HCT116 (cell line): ENCODE data around the gene RBM25. TPM values are rescaled to one million over a fixed set of nuclear protein-coding genes. Genes with fewer than 3 reads are reported as not detected.

Source experiments
- ATAC-seq: fragments of 200-7000 bp; cut with Tn5 transposase; 2 replicates; pipeline ENCODE4 v1.9.1; 2020; ENCODE audit warnings: mild to moderate bottlenecking, moderate library complexity
- BruUV-seq: library from RNA; stranded (reverse); fragments of 400-500 nt; replicated peaks from 2 replicates; lab custom pipeline; 2021; lab: Mats Ljungman, UMichigan
- CTCF ChIA-PET: fragments of 300-600 bp; sonication (Branson Sonifier 250); formaldehyde crosslinking; loops from one replicate; lab custom pipeline; 2021; ENCODE audit warnings: antibody characterized with exemption; lab: Charles Lee
- POLR2A ChIA-PET: fragments of 300-600, 350-600 bp; sonication (Branson Sonifier 250); formaldehyde crosslinking; loops from one replicate; lab custom pipeline; 2021; ENCODE audit warnings: antibody characterized with exemption; lab: Charles Lee
- RAD21 ChIA-PET, 2 experiments: fragments of 300-600 bp; sonication (Branson Sonifier 250); formaldehyde crosslinking; loops; one replicate each; lab custom pipeline; 2023; ENCODE audit warnings: low total read pairs in 2 of 2; ENCODE audit not compliant: uncharacterized antibody in 2 of 2, unreplicated experiment in 2 of 2, low non-redundant PET in 1 of 2; lab: Charles Lee
- DNase-seq: peaks from one replicate; pipeline ENCODE4 v3.0.0-alpha.2; 2010; ENCODE audit warnings: low read depth, low spot score
- H2AFZ ChIP-seq: fragments of 200-600 bp; shearing (Covaris generic), sonication (generic); 2 replicates; pipeline ENCODE4 v1.6.1; 2017; ENCODE audit warnings: low read depth, mixed run types, mixed read lengths, antibody characterized with exemption, low read length; ENCODE audit not compliant: poor library complexity, severe bottlenecking
- H3K27ac ChIP-seq: 2 replicates; pipeline ENCODE4 v1.5.1; 2012; ENCODE audit warnings: low read depth, low read length
- H3K27me3 ChIP-seq: fragments of 200-600 bp; sonication (generic); 2 replicates; pipeline ENCODE4 v1.6.1; 2016; ENCODE audit warnings: mixed run types, low read length, mixed read lengths; ENCODE audit not compliant: insufficient read depth
- H3K36me3 ChIP-seq, 2 experiments: fragments of 200-500 bp in 1 of 2; fragments of 200-600 bp in 1 of 2; sonication (Bioruptor generic) in 1 of 2; sonication (generic) in 1 of 2; 2 replicates each; pipeline versions ENCODE4 v1.5.1 to v1.6.1; 2014 to 2016; ENCODE audit warnings: low read length in 2 of 2, inconsistent platforms in 1 of 2, mixed read lengths in 1 of 2, mixed run types in 1 of 2; ENCODE audit not compliant: insufficient read depth in 2 of 2, control insufficient read depth in 1 of 2
- H3K4me1 ChIP-seq, 2 experiments: fragments of 200-600 bp in 1 of 2; sonication (generic) in 1 of 2; 2 replicates each; pipeline versions ENCODE4 v1.5.1 to v1.6.1; 2012 to 2017; ENCODE audit warnings: low read length in 2 of 2, inconsistent platforms in 1 of 2, mild to moderate bottlenecking in 1 of 2, mixed read lengths in 1 of 2, mixed run types in 1 of 2, moderate library complexity in 1 of 2; ENCODE audit not compliant: insufficient read depth in 2 of 2, control insufficient read depth in 1 of 2
- H3K4me2 ChIP-seq: fragments of 200-600 bp; sonication (generic); 2 replicates; pipeline ENCODE4 v1.6.1; 2017; ENCODE audit warnings: mixed run types, low read length, mixed read lengths
- H3K4me3 ChIP-seq, 2 experiments: fragments of 200-600 bp in 1 of 2; sonication (generic) in 1 of 2; replicated peaks in 1 of 2; 2 replicates each; pipeline ENCODE4 v1.5.1; 2011 to 2016; ENCODE audit warnings: low read length in 2 of 2, control low read depth in 1 of 2, low read depth in 1 of 2, mild to moderate bottlenecking in 1 of 2, mixed read lengths in 1 of 2, mixed run types in 1 of 2
- H3K79me2 ChIP-seq: fragments of 200-600 bp; sonication (generic); 2 replicates; pipeline ENCODE4 v1.6.1; 2017; ENCODE audit warnings: mild to moderate bottlenecking, mixed run types, low read length, moderate library complexity, mixed read lengths; ENCODE audit not compliant: insufficient read depth
- H3K9ac ChIP-seq: fragments of 200-600 bp; sonication (generic); 2 replicates; pipeline ENCODE4 v1.6.1; 2016; ENCODE audit warnings: low read length, mixed read lengths
- H3K9me2 ChIP-seq: fragments of 200-600 bp; sonication (generic), shearing (Covaris generic); 2 replicates; pipeline ENCODE4 v1.6.1; 2017; ENCODE audit warnings: mixed run types, mild to moderate bottlenecking, moderate library complexity; ENCODE audit not compliant: insufficient read depth
- H3K9me3 ChIP-seq, 2 experiments: fragments of 200-500 bp in 1 of 2; fragments of 200-600 bp in 1 of 2; sonication (Bioruptor generic) in 1 of 2; sonication (generic) in 1 of 2; 2 replicates each; pipeline ENCODE4 v1.6.1; 2014 to 2017; ENCODE audit warnings: low read length in 2 of 2, mixed read lengths in 2 of 2, inconsistent platforms in 1 of 2, low read depth in 1 of 2, mild to moderate bottlenecking in 1 of 2, mixed run types in 1 of 2, moderate library complexity in 1 of 2; ENCODE audit not compliant: control insufficient read depth in 1 of 2, insufficient read depth in 1 of 2
- H4K20me1 ChIP-seq: fragments of 200-600 bp; sonication (generic), shearing (Covaris generic); 2 replicates; pipeline ENCODE4 v1.6.1; 2017; ENCODE audit warnings: mixed run types, mild to moderate bottlenecking, moderate library complexity; ENCODE audit not compliant: insufficient read depth
- CBX3 ChIP-seq: IDR thresholded peaks from 2 replicates; pipeline ENCODE4 v1.6.1; 2012; ENCODE audit warnings: low read depth
- ELF1 ChIP-seq: IDR thresholded peaks from 2 replicates; pipeline ENCODE4 v1.6.1; 2012; ENCODE audit warnings: low read depth, borderline replicate concordance
- EZH2 ChIP-seq: fragments of 200-600 bp; sonication (generic); IDR thresholded peaks from 2 replicates; pipeline ENCODE4 v1.6.1; 2017; ENCODE audit warnings: antibody characterized with exemption, mixed run types
- JUND ChIP-seq: IDR thresholded peaks from 2 replicates; pipeline ENCODE4 v1.6.1; 2012
- MAX ChIP-seq: IDR thresholded peaks from 2 replicates; pipeline ENCODE4 v1.6.1; 2012
- REST ChIP-seq: IDR thresholded peaks from 2 replicates; pipeline ENCODE4 v1.6.1; 2012; ENCODE audit warnings: low read depth
- SRF ChIP-seq: IDR thresholded peaks from 2 replicates; pipeline ENCODE4 v1.6.1; 2012; ENCODE audit warnings: low read depth
- TCF7L2 ChIP-seq: IDR thresholded peaks from 2 replicates; pipeline ENCODE4 v1.7.0; 2011; ENCODE audit warnings: borderline replicate concordance, inconsistent platforms; ENCODE audit not compliant: insufficient read depth, insufficient read length; ENCODE audit errors: extremely low read depth
- ZBTB33 ChIP-seq: IDR thresholded peaks from 2 replicates; pipeline ENCODE4 v1.6.1; 2011; ENCODE audit warnings: mild to moderate bottlenecking, low read length, moderate library complexity; ENCODE audit not compliant: insufficient replicate concordance; ENCODE audit errors: extremely low read depth
- ZNF274 ChIP-seq: fragments of 200-500 bp; sonication (Bioruptor generic); IDR thresholded peaks from 2 replicates; pipeline ENCODE4 v1.6.1; 2014; ENCODE audit warnings: mild to moderate bottlenecking, low read depth, low read length, inconsistent platforms
- intact Hi-C: fragments of 100-400 bp; cut with micrococcal nuclease; formaldehyde crosslinking; loops from 2 replicates; pipeline ENCODE4 v1.10.0; 2022
- total RNA-seq: library from RNA; stranded (reverse); gene quantifications from one replicate; pipeline ENCODE4 v1.2.1, GENCODE V29; 2021; ENCODE audit not compliant: unreplicated experiment

Gene RBM25
- total RNA-seq, 1 experiment from 2014 or later: 80.1 TPM

DNA sequence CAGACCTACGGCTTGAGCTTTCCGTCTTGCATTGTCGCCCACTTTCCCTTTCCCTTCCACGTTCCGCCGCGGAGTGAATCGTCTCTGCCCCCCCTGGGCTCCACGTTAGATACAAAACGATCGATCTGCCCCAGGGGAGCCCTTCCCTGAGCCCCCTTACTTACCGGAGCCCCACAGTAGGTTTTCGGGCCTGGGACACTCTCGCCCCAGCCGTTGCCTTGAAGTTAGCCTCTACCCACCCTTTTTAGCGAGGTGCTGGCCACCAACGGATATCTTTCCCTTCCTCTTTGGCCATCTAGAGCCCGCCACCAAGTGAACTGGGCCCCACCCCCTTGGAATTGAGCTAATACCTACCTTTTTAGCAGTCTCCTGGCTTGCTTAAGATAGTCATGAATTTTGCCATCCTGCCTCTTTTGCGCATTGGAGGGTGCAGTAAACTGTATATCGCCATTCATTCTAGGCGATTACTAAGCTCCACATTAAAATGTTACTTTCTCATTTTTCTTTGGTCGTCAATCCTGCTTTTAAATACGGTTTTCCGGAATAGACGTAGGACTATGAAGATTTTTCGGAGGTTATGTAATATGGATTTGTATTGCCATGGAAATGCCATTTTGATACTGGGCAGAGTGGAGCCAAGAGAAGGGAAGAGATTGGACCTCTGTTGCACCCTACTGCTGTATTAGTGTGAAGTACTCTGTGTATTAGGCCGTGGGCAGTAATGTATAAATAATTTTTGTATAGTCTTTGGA lies 764 bp downstream of the RBM25 start (continued):
- TF ChIP-seq REST (no peak), EZH2 (no peak), JUND (no peak), ELF1 (no peak), ZBTB33 (no peak)

DNA sequence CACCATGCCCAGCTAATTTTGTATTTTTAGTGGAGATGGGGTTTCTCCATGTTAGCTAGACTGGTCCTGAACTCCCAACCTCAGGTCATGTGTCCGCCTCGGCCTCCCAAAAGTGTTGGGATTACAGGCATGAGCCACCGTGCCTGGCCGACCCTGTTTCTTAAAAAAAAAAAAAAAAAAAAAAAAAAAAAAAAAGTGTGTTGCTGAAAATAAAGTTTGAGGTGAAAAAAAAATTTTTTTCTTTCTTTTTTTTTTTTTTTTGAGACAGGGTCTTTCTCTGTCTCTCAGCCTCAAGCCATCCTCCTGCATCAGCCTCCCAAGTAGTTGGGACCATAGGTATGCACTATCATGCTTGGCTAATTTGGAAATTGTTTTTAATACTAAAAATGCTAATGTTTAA lies 11.3 kb downstream of the RBM25 start:
- ATAC-seq: no peak
- TF ChIP-seq ZBTB33 (no peak), ZNF274 (no peak), TCF7L2 (no peak), SRF (no peak), CBX3 (no peak), MAX (no peak)
- TF ChIP-seq, all 23 proteins: peak for 0
- intact Hi-C loops: no loop called here
- Histone ChIP-seq H4K20me1 (peaks cover 34% of the 10 kb centered on the region; the same call in 1 of the 2 replicates), H3K9me3 (no peaks in the 10 kb centered on the region), H3K4me3 (no peak overlapping the region), H3K4me1 (no peaks in the 10 kb centered on the region), H3K79me2 (peaks cover 100% of the 10 kb centered on the region), H3K27ac (no peak overlapping the region), H3K36me3 (peaks cover 21 to 35% of the 10 kb centered on the region in 2 experiments; a peak in 3 of 4 replicates), H3K9ac (no peak overlapping the region), H3K9me2 (no peaks in the 10 kb centered on the region), H3K27me3 (no peaks in the 10 kb centered on the region), H2AFZ (no peak overlapping the region), H3K4me2 (no peak overlapping the region)
- DNase-seq: no peak
- ChIA-PET RAD21 (no interaction called here), CTCF (no interaction called here), POLR2A (interaction anchor here (3.2 kb wide), 1 partner anchor 11 kb away, joined by 11 read pairs; the partner anchor contains the start of gene RBM25)
- no TSS peak for BruUV-seq
